ENCODE data around the gene PSMD1.

PSMD1 gene

DNA sequence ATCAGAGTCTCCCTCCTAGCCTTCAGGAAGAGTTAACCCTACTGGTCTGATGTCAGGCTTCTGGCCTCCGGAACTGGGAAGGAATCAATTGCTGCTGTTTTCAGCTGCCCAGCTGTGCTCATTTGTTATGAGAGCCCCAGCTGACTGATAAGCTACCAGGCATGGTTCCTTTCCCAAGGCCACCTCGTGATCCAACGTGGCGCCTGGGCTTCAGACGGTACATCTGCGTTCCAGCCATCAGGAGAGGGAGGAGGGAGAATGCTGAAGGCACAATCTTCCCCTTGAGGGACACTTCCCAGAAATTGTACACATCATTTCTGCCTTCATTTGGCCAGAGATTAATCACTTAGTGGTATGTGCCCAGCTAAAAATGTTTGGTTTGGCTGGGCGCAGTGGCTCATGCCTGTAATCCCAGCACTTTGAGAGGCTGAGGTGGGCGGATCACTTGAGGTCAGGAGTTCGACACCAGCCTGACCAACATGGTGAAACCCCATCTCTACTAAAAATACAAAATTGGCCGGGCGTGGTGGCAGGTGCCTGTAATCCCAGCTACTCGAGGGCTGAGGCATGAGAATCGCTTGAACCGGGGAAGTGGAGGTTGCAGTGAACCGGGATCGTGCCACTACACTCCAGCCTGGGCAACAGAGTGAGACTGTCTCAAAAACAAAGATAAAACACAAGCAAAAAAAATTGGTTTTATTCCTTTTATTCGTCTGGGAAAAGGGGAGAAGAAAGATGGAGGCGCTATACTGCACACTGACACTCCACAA is 131.3 kb downstream of the PSMD1 start (continued):
- TF ChIP-seq PPARA (CRISPR knock-in tag; IDR thresholded peaks at IDR 0.05; ENCODE audit: borderline replicate concordance): no peak
- TF ChIP-seq, protein P1, sequence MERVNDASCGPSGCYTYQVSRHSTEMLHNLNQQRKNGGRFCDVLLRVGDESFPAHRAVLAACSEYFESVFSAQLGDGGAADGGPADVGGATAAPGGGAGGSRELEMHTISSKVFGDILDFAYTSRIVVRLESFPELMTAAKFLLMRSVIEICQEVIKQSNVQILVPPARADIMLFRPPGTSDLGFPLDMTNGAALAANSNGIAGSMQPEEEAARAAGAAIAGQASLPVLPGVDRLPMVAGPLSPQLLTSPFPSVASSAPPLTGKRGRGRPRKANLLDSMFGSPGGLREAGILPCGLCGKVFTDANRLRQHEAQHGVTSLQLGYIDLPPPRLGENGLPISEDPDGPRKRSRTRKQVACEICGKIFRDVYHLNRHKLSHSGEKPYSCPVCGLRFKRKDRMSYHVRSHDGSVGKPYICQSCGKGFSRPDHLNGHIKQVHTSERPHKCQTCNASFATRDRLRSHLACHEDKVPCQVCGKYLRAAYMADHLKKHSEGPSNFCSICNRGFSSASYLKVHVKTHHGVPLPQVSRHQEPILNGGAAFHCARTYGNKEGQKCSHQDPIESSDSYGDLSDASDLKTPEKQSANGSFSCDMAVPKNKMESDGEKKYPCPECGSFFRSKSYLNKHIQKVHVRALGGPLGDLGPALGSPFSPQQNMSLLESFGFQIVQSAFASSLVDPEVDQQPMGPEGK (CRISPR knock-in tag; IDR thresholded peaks at IDR 0.05; ENCODE audit: borderline replicate concordance): no peak
- TF ChIP-seq CSDC2 (CRISPR knock-in tag; IDR thresholded peaks at IDR 0.05): no peak
- no peak for TF ChIP-seq ZFP30 (CRISPR knock-in tag; IDR thresholded peaks at IDR 0.05)

DNA sequence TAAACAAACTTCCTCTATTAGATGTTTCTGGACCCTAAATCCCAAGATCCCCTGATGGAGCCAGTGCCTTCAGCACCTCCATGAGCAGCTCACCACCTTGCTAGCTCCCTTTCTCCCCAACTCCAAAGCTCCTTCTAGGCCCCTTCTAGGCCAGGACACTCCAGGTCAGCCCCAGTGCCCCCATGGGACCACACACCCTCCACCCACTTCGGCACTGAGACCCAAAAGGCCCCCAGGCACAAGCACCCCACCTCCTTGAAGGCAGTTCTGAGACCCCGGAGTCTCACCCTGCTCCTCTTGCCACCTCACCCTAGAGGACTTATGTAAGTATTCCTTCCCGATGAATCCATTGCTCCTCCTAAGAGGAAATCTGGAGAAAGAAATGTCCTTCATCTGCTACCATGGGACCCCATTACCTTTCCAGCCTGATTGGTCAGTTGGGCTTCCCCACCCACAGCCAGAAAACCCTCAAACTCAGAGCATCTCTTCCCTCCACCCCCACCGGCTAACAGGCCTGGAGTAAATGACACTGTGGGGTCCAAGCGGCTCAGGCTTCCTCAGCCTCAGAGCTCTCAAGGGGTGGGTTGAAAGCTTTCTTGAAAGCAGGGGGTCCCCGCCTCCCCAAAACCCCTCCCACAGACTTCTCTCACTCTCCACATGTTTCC is 132.0 kb downstream of the PSMD1 start:
- no peak for ATAC-seq
- TF ChIP-seq ZC3H10 (CRISPR knock-in tag; IDR thresholded peaks at IDR 0.05) (no peak), ZNF8 (CRISPR knock-in tag; IDR thresholded peaks at IDR 0.05) (no peak), ESRRG (CRISPR knock-in tag; IDR thresholded peaks at IDR 0.05) (no peak)

DNA sequence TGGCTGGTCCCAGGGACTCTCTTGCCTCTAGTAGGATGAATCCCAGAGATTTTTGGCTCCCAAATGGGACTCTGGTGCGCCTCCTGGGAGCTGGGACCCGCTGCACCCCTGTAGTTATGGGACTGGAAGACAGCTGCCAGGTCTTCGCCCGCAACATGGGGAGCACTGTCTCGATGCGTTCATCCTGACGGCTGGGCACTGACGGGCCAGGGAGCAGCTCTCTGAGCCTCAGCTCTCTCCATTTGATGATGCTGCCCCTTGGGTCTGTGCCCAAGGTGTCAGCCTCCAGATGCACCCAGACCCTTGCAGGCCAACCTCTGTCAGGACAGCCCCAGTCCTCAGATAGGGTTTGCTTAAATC is 132.5 kb downstream of the PSMD1 start:
- ATAC-seq: no peak
- no peak for TF ChIP-seq ZFP3 (CRISPR knock-in tag; IDR thresholded peaks at IDR 0.05)
- TF ChIP-seq TCF4 (CRISPR knock-in tag; IDR thresholded peaks at IDR 0.05; ENCODE audit: borderline replicate concordance): no peak
- TF ChIP-seq, protein P2, sequence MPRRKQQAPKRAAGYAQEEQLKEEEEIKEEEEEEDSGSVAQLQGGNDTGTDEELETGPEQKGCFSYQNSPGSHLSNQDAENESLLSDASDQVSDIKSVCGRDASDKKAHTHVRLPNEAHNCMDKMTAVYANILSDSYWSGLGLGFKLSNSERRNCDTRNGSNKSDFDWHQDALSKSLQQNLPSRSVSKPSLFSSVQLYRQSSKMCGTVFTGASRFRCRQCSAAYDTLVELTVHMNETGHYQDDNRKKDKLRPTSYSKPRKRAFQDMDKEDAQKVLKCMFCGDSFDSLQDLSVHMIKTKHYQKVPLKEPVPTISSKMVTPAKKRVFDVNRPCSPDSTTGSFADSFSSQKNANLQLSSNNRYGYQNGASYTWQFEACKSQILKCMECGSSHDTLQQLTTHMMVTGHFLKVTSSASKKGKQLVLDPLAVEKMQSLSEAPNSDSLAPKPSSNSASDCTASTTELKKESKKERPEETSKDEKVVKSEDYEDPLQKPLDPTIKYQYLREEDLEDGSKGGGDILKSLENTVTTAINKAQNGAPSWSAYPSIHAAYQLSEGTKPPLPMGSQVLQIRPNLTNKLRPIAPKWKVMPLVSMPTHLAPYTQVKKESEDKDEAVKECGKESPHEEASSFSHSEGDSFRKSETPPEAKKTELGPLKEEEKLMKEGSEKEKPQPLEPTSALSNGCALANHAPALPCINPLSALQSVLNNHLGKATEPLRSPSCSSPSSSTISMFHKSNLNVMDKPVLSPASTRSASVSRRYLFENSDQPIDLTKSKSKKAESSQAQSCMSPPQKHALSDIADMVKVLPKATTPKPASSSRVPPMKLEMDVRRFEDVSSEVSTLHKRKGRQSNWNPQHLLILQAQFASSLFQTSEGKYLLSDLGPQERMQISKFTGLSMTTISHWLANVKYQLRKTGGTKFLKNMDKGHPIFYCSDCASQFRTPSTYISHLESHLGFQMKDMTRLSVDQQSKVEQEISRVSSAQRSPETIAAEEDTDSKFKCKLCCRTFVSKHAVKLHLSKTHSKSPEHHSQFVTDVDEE (CRISPR knock-in tag; IDR thresholded peaks at IDR 0.05): no peak
- no peak for TF ChIP-seq ZFP30 (CRISPR knock-in tag; IDR thresholded peaks at IDR 0.05)
- no peak for TF ChIP-seq ZNF565 (CRISPR knock-in tag; conservative IDR thresholded peaks at IDR 0.05; ENCODE audit: low read depth)
- TF ChIP-seq CSDC2 (CRISPR knock-in tag; IDR thresholded peaks at IDR 0.05): no peak
- TF ChIP-seq GLIS3 (CRISPR knock-in tag; IDR thresholded peaks at IDR 0.05): no peak
- no peak for TF ChIP-seq RARB (CRISPR knock-in tag; IDR thresholded peaks at IDR 0.05)
- TF ChIP-seq, protein P3, sequence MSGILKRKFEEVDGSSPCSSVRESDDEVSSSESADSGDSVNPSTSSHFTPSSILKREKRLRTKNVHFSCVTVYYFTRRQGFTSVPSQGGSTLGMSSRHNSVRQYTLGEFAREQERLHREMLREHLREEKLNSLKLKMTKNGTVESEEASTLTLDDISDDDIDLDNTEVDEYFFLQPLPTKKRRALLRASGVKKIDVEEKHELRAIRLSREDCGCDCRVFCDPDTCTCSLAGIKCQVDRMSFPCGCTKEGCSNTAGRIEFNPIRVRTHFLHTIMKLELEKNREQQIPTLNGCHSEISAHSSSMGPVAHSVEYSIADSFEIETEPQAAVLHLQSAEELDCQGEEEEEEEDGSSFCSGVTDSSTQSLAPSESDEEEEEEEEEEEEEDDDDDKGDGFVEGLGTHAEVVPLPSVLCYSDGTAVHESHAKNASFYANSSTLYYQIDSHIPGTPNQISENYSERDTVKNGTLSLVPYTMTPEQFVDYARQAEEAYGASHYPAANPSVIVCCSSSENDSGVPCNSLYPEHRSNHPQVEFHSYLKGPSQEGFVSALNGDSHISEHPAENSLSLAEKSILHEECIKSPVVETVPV (CRISPR knock-in tag; IDR thresholded peaks at IDR 0.05): no peak
- TF ChIP-seq, protein P4, sequence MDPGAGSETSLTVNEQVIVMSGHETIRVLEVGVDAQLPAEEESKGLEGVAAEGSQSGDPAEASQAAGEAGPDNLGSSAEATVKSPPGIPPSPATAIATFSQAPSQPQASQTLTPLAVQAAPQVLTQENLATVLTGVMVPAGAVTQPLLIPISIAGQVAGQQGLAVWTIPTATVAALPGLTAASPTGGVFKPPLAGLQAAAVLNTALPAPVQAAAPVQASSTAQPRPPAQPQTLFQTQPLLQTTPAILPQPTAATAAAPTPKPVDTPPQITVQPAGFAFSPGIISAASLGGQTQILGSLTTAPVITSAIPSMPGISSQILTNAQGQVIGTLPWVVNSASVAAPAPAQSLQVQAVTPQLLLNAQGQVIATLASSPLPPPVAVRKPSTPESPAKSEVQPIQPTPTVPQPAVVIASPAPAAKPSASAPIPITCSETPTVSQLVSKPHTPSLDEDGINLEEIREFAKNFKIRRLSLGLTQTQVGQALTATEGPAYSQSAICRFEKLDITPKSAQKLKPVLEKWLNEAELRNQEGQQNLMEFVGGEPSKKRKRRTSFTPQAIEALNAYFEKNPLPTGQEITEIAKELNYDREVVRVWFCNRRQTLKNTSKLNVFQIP (CRISPR knock-in tag; IDR thresholded peaks at IDR 0.05; ENCODE audit: borderline replicate concordance, low read depth): no peak

DNA sequence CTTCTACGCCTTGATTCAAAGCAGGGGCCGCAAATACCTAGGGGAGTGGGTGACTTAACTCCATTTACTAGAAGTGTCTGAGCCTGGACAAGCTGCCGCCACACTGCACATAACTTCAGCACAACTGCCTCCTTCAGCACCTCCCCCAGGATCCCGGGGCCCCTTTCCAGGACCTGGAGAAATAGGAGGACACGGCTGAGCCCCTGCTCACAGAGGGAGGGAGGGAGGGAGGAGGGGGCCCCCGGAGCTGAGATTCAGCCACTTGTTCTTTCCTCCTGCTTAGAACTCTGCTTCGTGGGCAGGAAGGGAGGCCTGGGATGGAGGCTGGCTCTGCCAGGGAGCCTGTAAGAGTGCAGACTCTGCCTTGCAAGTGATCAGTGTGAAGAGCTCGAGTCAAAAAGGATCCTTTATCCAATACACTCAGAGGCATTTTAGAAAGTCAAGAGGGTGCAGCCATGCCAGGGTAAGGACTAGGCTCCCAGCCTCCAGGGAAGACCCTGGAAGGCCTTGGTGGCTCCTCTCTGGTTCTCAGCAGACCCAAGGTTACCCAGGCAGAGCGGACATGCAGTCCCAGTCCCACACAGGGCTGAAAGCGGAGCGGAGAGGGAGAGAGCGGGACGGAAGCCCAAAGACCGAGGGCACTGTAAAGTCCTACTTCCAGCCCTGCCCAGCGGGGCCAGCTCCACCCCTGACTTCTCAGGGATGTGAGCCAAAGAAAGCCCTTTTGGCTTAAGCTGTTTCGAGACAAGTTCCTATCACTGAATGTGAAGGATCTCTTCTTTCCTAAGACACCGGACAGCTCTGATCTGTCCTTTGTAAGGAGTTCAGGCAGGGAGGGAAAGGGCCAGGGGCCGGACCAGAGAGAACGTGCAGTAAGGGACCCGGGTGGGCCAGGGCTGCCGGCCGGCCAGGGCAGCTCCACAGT is 133.2 kb downstream of the PSMD1 start:
- ATAC-seq: no peak
- TF ChIP-seq, protein P3 (CRISPR knock-in tag; IDR thresholded peaks at IDR 0.05): no peak
- TF ChIP-seq TCF4 (CRISPR knock-in tag; IDR thresholded peaks at IDR 0.05; ENCODE audit: borderline replicate concordance): no peak
- TF ChIP-seq, protein P4 (CRISPR knock-in tag; IDR thresholded peaks at IDR 0.05; ENCODE audit: borderline replicate concordance, low read depth): no peak
- no peak for TF ChIP-seq ZFP30 (CRISPR knock-in tag; IDR thresholded peaks at IDR 0.05)
- TF ChIP-seq TOX (CRISPR knock-in tag; IDR thresholded peaks at IDR 0.05; ENCODE audit: borderline replicate concordance): no peak
- no peak for TF ChIP-seq OSR1 (CRISPR knock-in tag; IDR thresholded peaks at IDR 0.05)
- no peak for TF ChIP-seq CSDC2 (CRISPR knock-in tag; IDR thresholded peaks at IDR 0.05)
- TF ChIP-seq BACH2 (CRISPR knock-in tag; IDR thresholded peaks at IDR 0.05; ENCODE audit: borderline replicate concordance): no peak
- TF ChIP-seq, protein P1 (CRISPR knock-in tag; IDR thresholded peaks at IDR 0.05; ENCODE audit: borderline replicate concordance): no peak
- TF ChIP-seq ZC3H10 (CRISPR knock-in tag; IDR thresholded peaks at IDR 0.05): no peak
- no peak for TF ChIP-seq RARB (CRISPR knock-in tag; IDR thresholded peaks at IDR 0.05)
- TF ChIP-seq ARNTL (CRISPR knock-in tag; IDR thresholded peaks at IDR 0.05; ENCODE audit: borderline replicate concordance, low read depth): no peak
